GM19397 (cell line): ENCODE measurements around the gene LYSET.
"Not testable (repeated sequence)": the region's sequence is repeated elsewhere in the genome, so short reads cannot be mapped to it uniquely, and the experiment has no call there.

Source experiments
- ATAC-seq: cut with Tn5 transposase; IDR thresholded peaks from one replicate; pipeline ENCODE4 v1.9.1; 2021; ENCODE audit warnings: mild to moderate bottlenecking, moderate library complexity; ENCODE audit not compliant: unreplicated experiment

Gene LYSET

DNA sequence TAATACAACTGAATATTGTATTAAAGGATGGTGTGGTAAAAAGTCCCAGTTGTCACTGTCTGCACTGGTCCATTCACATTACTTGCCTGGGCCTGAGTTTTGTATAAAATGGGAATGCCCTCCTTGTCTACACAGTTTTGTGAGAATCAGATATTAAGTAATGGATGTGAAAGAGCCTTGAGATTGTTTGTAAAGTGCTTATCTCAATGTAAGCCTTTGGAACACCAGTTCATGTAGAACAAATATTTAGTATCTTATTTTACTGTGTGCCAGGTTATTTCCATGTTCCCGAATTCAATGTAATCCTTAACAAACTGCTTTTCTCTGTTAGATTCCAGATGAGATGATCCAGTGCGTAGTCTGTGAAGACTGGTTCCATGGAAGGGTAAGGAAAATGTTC is 29.5 kb downstream of the LYSET start:
- ATAC-seq: no peak

DNA sequence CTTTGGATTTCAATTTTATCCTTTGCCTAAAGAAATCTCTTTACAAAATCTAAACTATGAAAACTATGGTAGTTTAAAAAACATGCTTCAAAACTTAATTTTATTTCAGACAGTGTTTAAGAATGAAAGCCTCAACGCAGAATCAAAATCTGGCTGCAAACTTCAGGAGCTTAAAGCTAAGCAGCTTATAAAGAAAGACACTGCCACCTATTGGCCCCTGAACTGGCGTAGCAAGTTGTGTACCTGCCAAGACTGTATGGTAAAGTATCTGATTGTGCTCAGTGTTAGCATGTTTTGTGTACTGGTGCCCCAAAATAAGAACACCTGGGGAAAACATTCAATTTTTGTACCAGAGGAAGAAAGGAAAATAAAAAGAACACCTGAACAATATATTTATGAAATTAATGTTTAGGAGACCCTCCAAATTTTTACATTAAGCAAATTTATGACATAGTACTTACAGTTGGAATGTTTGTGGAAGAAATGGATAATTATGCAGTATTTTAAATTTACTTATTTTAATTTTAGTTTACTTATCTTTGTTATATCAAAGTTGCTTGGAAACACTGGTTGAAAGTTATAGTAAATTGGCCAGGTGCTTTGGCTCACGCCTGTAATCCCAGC is 34.1 kb downstream of the LYSET start:
- no peak for ATAC-seq

DNA sequence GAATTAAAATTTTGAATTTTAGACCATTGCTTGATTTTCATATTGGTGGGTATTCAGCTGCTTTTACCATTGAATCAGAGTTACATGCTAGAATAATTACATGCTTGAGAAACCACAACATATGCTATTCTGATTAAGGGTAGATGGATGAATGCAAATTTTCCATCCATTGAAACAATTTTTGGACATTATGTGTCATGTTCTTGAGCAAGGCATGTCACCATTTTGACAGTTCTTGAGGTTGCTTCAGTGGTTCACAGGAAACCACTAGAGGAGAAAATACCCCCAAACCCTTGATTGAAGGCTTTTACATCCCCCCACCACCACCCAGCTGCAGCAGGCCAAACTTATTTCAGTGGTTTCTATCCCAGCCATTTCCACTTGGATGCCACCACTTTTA is 35.4 kb downstream of the LYSET start:
- no peak for ATAC-seq

DNA sequence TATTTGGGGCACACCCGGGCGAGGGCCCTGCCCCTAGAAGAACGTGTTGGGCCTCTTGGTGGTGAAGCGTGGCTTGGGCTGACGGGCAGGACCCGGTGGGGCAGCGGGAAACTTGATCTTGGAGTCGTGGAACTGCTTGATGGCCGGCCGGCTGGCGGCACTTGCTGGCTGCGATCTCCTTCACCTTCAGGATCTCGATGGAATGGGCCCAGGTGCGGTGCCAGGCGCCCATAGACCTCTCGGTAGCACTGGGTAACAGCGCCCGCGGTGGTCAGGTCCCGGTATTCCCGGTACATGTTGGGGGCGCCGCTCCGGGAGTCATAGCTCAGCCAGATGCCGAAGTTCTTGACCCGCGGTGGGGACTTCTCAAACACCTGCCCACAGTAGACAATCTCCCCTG is 38.4 kb downstream of the LYSET start:
- ATAC-seq: no peak

DNA sequence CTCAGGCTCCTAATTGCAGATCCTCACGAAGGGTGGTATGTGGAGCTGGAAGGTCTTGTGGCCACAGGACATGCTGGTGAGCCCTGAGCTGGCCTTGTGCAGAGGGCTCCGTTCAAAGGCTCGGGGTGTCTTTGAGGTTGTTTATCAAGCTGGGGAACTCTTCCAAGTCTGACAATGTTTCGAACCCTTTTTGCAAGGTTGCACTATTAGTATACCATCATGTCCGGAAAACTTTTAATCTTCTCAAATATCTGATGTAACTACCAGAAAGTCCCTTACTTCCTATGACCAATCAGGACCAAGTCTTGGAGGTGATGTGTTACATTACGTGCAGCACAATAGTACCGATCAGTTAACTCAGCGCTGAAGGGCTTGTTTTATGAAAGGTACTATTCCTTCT is 43.4 kb downstream of the LYSET start:
- no peak for ATAC-seq

DNA sequence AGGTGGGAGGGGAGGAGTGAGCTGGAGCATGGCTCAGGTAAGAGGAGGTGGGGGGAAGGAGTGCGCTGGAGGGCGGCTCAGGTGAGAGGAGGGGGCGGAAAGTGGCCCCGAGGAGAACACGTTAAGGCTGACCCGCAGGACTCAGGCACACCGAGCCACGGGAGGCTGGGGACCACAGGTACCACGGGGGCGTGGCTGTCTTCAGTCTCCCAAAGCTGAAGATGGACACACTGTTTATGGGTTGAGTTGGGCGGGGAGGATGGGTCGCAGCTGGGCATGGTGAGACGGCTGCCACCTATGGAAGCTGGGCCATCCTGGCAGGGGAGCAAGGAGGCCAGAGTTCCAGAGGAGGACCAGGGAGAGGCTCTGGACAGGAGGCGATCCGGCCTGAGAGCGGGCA is 45.4 kb downstream of the LYSET start:
- ATAC-seq: no peak

DNA sequence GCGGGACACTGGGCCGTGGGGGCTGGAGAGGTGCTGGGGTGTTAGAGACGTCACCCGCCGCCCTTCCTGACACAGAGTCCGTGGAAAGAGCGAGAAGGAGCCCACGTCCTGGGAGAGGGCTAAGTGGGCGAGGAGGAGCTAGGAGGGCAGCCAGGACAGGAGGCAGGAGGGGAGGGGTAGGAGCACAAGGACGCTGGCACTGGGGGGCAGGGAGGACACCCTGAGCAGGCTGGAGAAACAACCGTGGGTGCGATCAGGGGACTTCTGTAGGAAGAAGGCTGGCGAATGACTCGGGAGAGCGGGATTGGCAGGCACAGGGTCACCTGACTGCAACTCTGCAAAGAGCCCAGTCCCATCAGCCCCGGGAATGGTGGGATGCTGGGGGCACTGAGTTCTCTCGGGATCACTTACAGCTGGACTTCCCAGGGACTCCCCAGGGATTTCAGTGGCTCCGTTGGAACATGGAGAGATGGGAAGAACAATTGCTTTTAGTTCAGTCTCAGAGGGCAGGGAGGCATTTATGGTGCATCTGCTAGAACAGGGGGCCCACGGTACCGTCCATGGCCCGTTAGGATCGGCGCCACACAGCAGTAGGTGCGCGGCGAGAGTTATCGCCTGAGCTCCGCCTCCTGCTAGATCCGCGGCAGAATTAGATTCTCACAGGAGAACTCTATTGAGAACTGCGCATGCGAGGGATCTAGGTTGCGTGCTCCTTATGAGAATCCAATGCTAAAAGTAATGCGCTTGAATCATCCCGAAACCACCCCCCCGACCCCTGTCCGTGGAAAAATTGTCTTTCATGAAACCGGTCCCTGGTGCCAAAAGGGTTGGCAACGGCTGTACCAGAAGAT is 46.2 kb downstream of the LYSET start:
- no peak for ATAC-seq

DNA sequence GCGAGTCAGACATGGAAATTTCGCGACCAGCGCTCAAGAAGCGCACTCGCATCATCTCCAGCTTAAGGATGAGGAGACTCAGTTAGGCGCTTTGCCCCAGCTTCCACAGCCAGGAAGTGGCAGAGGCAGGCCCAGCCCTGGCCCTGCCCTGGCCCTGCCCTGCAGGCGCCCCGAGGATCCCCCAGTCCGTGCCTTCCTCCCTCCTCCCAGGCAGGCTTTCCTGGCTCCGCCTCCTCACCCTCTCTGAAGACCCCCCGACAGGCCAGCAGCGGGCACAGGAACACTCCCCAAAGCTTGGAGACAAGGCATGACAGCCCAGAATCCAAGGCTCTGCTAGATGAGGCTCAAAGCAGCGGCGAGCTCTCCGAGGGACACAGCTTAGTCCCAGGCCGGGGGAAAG is 47.0 kb downstream of the LYSET start:
- ATAC-seq: no peak

DNA sequence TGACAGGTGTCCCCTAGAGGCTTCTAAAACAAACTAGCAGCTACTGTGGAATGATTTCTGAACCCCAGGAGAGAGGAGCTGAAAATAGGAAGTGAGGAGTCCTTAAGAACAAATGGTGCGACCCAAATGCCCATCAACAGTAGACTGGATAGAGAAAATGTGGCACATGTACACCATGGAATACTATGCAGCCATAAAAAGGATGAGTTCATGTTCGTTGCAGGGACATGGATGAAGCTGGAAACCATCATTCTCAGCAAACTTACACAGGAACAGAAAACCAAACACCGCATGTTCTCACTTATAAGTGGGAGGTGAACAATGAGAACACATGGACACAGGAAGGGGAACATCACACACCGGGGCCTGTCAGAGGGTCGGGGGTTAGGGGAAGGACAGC is 48.0 kb downstream of the LYSET start:
- not testable (repeated sequence) for ATAC-seq

DNA sequence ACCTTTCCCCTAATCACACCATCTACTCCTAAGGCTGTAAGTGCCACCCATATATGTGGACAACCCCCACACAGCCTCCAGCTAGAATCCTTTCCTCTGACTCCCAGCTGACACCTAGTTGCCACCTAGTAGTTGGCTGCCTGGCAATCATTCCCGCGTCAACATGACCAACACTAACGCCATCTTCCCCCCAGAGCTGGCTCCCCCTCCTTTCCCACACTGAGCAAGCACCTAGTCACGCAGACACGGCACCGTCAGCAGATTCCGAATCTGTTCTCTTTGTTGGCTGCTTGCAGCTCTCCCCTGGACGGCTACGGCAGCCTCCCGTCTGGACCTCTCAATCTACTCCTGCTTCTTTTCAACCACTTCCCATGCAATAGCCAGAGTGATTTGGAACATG is 49.7 kb downstream of the LYSET start:
- ATAC-seq: no peak
